K562 (cell line): ENCODE results near the gene BCL2L15. TPM values are rescaled to one million over a fixed set of nuclear protein-coding genes. Genes with fewer than 3 reads are reported as not detected.

Source experiments
- BACH1 ChIP-seq: fragments of 200-800 bp; sonication (Bioruptor generic); IDR thresholded peaks from 2 replicates; pipeline ENCODE4 v1.6.1; 2016; ENCODE audit warnings: missing genetic modification characterization, missing compliant biosample characterization
- CBX8 ChIP-seq: fragments of 200-600 bp; sonication (generic); IDR thresholded peaks from 2 replicates; pipeline ENCODE4 v1.6.1; 2012; ENCODE audit warnings: borderline replicate concordance, mixed run types, low read depth, mild to moderate bottlenecking, moderate library complexity, mixed read lengths, low read length, control low read depth, inconsistent platforms; ENCODE audit not compliant: poor library complexity, severe bottlenecking; ENCODE audit errors: extremely low read depth
- CXXC5 ChIP-seq: fragments of 250-450 bp; sonication (Bioruptor Pico); IDR thresholded peaks from 2 replicates; pipeline ENCODE4 v1.8.0; 2022; ENCODE audit warnings: inconsistent platforms, mild to moderate bottlenecking, moderate library complexity
- DIDO1 ChIP-seq: fragments of 450-650 bp; IDR thresholded peaks from 2 replicates; pipeline ENCODE4 v1.6.1; 2016; ENCODE audit warnings: low read depth, missing biosample characterization, missing genetic modification characterization
- E2F1 ChIP-seq: sonication (generic); formaldehyde crosslinking; IDR thresholded peaks from 2 replicates; pipeline ENCODE4 v1.8.1; 2023; ENCODE audit warnings: mild to moderate bottlenecking, missing genetic modification reagents, moderate library complexity
- FOXA1 ChIP-seq: fragments of 450-650 bp; IDR thresholded peaks from 2 replicates; pipeline ENCODE4 v1.6.1; 2016; ENCODE audit warnings: mild to moderate bottlenecking, borderline replicate concordance
- FOXJ3 ChIP-seq: sonication (generic); formaldehyde crosslinking; IDR thresholded peaks from 2 replicates; pipeline ENCODE4 v1.4.0; 2020; ENCODE audit warnings: mild to moderate bottlenecking, missing genetic modification reagents
- HMBOX1 ChIP-seq: sonication (generic); IDR thresholded peaks from 2 replicates; pipeline ENCODE4 v1.6.1; 2016
- IFI16 ChIP-seq: fragments of 250-450 bp; sonication (Bioruptor Pico); IDR thresholded peaks from 2 replicates; pipeline ENCODE4 v2.1.2; 2022; ENCODE audit warnings: mild to moderate bottlenecking, inconsistent platforms
- KLF13 ChIP-seq: fragments of 450-650 bp; IDR thresholded peaks from 2 replicates; pipeline ENCODE4 v1.6.1; 2016; ENCODE audit warnings: missing genetic modification characterization, low read depth, mild to moderate bottlenecking, missing compliant biosample characterization, moderate library complexity, borderline replicate concordance
- L3MBTL2 ChIP-seq: fragments of 450-650 bp; IDR thresholded peaks from 2 replicates; pipeline ENCODE4 v1.6.1; 2016; ENCODE audit warnings: mild to moderate bottlenecking, moderate library complexity
- SIN3A ChIP-seq, 2 experiments: fragments of 150-350 bp in 1 of 2; IDR thresholded peaks; 2 replicates each; pipeline ENCODE4 v1.6.1; 2011 to 2016; ENCODE audit warnings: borderline replicate concordance in 2 of 2, low read depth in 2 of 2, low read length in 2 of 2, mild to moderate bottlenecking in 2 of 2, moderate library complexity in 2 of 2; ENCODE audit not compliant: control insufficient read depth in 1 of 2
- TAF15 ChIP-seq: fragments of 200-400 bp; formaldehyde crosslinking; IDR thresholded peaks from 2 replicates; pipeline ENCODE4 v1.6.1; 2017; ENCODE audit warnings: mild to moderate bottlenecking, low read depth, low read length, moderate library complexity
- U2AF1 ChIP-seq: fragments of 200-400 bp; formaldehyde crosslinking; optimal IDR thresholded peaks from 2 replicates; pipeline ENCODE3; 2017; ENCODE audit warnings: mild to moderate bottlenecking, low read depth, low read length, moderate library complexity
- ZBTB26 ChIP-seq: fragments of 450-650 bp; formaldehyde crosslinking; IDR thresholded peaks from 2 replicates; pipeline ENCODE4 v1.4.0; 2022; ENCODE audit warnings: missing genetic modification characterization
- ZNF277 ChIP-seq: fragments of 250-450 bp; sonication (Bioruptor Pico); IDR thresholded peaks from 2 replicates; pipeline ENCODE4 v1.8.0; 2022; ENCODE audit warnings: inconsistent platforms, mild to moderate bottlenecking, moderate library complexity, borderline replicate concordance
- ZNF444 ChIP-seq: fragments of 250-450 bp; sonication (Bioruptor Pico); IDR thresholded peaks from 2 replicates; pipeline ENCODE4 v1.4.0; 2020; ENCODE audit warnings: mild to moderate bottlenecking, moderate library complexity
- polyA plus RNA-seq, 8 experiments: library from polyadenylated mRNA; depleted of rRNA in 4 of 8; stranded (reverse) in 5 of 8; unstranded in 3 of 8; fragments of >200 nt; fragmentation: Nextera tagmentation in 2 of 8; fragmentation: Illumina TruSeq in 1 of 8; extraction: Ambion mirVana in 2 of 8; extraction: Trizol in 1 of 8; gene quantifications; 2 replicates each; pipeline versions ENCODE4 v1.2.1 to v1.2.3, GENCODE V29; 2011 to 2014; ENCODE audit warnings: inconsistent platforms in 1 of 8, missing spikeins in 1 of 8
- total RNA-seq, 7 experiments: library from RNA; depleted of rRNA in 6 of 7; stranded (reverse); fragments of >200 nt in 6 of 7; fragmentation: Illumina TruSeq in 2 of 7; extraction: Trizol in 2 of 7; gene quantifications; 2 replicates each; pipeline versions ENCODE4 v1.2.1 to v1.2.3, GENCODE V29; 2011 to 2021; ENCODE audit warnings: low replicate concordance in 1 of 7

The BCL2L15 gene
- total and polyA plus RNA-seq, 9 of the 15 experiments (the other 6 are each of a cell fraction or from before 2014, with no cell fraction given), result 0.06 to 0.42 (median 0.28) TPM; not detected in 1

DNA sequence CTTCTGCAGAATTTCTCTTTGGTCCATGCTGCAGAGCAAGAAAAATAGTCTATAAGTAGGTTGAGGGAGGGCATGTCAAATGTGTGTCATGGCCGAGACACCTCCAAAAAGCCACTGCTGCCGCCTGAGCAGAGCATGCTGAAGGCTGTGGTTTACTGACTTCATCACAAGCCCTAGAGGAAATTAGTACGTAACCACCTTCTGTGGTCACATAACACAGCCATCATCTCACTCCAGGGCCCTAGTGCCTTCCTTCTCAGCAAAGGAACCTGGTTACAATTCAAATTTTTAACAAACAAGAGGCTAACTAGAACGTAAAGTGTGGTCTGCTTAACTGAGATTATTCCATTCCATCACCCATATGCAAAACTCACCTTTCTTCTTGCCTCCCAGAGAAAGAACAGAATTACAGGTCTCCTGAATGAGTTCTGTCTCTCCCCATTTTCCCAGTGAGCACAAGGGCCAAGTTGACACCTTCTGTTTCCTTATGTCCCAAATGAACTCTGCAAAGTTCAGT is 15.7 kb downstream of the BCL2L15 start, which contains the start of gene PTPN22 (continued):
- TF ChIP-seq E2F1 (CRISPR knock-in tag), result no peak
- TF ChIP-seq ZNF277 (CRISPR knock-in tag), result no peak
- no peak for TF ChIP-seq IFI16 (CRISPR knock-in tag)
- TF ChIP-seq U2AF1, result no peak
- peak; percentile 72 for TF ChIP-seq L3MBTL2
- peak; percentile 78 for TF ChIP-seq HMBOX1
- TF ChIP-seq FOXA1, result no peak
- peak; percentile 76; the same call in 1 of the 2 replicates for TF ChIP-seq BACH1
- TF ChIP-seq CXXC5, result peak; percentile 18; the same call in 1 of the 2 replicates
- no peak for TF ChIP-seq FOXJ3 (CRISPR knock-in tag)
- 0 out of 2 replicates have a peak, but pooled peaks have one; percentile 14 for TF ChIP-seq DIDO1 (tag)
- TF ChIP-seq CBX8, result no peak
- no peak for TF ChIP-seq TAF15
- TF ChIP-seq ZBTB26 (CRISPR knock-in tag), result no peak
- no peak for TF ChIP-seq KLF13 (tag)
- TF ChIP-seq ZNF444 (CRISPR knock-in tag), result 0 out of 2 replicates have a peak, but pooled peaks have one; percentile 24
- no peak for TF ChIP-seq SIN3A (IDR thresholded peaks at IDR 0.05; ENCODE audit: borderline replicate concordance in 2 of 2, control insufficient read depth in 1 of 2, low read depth in 2 of 2, low read length in 2 of 2)
